DMS53 treated with DMSO at 0.1 percent for 48 hours (cell line): Measurements from ENCODE around the gene MBNL2.

Experiments
- DNase-seq: peaks from one replicate; lab custom pipeline; 2025; ENCODE audit not compliant: unreplicated experiment; lab: John Stamatoyannopoulos, UW

Gene MBNL2

GRCh38 chr13:97319113-97319720 is 97.1 kb downstream of the MBNL2 start:
- DNase-seq: no peak

GRCh38 chr13:97321101-97321500 is 99.0 kb downstream of the MBNL2 start:
- DNase-seq: no peak

- DNase-seq: no peak
These were observed 99.6 kb downstream of the MBNL2 start for GRCh38 chr13:97321616-97322321.

GRCh38 chr13:97322740-97323342 is 100.7 kb downstream of the MBNL2 start:
- DNase-seq: no peak

GRCh38 chr13:97324115-97324514 is 102.0 kb downstream of the MBNL2 start:
- DNase-seq: no peak

GRCh38 chr13:97325738-97326137 is 103.6 kb downstream of the MBNL2 start:
- no peak for DNase-seq

GRCh38 chr13:97327086-97327485 is 105.0 kb downstream of the MBNL2 start:
- no peak for DNase-seq

GRCh38 chr13:97327506-97328221 is 105.5 kb downstream of the MBNL2 start:
- no peak for DNase-seq

DNA sequence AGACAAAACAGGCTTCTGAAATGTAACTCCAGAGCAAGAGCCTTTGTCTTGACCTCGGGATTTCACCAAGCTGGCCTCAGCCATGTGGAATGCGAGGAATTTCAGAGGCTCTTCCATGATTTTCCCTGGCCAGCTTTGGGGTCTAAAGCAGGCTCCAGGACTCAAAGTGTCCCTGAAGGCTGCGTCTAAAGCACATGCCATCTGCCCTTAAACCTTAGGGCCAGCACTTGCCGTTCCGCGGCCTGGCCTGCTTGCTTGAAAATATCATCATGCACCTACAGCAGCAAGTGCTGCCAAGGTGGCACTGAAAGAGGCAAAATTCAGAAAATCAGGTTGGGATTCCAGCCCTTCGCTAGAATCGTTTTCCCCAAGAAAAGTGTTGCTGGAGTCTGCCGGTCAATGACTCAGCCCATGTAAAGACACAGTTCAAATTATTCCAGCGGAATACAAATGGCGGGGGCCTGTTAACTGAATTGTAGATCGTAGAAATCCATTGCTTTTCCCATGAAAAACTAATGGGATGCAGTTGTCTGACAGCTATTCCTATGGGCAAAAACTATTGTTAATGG is 106.2 kb downstream of the MBNL2 start:
- DNase-seq: no peak

DNA sequence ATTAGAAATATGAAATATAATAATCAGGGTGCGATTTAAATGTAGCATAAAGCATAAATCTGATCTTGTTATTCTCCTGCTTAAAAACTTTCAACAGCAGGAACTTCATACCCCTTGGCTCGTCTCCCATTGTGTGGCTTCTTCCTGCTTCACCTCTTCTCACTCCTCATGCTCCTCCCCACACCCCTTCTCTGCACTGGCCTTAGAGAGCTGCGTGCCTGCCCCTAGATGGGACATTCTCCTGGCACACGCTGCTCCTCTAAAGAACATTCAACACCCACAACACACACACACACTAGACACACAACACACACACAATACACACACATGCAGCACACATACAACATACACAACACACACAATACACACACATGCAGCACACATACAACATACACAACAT is 107.2 kb downstream of the MBNL2 start:
- no peak for DNase-seq

DNA sequence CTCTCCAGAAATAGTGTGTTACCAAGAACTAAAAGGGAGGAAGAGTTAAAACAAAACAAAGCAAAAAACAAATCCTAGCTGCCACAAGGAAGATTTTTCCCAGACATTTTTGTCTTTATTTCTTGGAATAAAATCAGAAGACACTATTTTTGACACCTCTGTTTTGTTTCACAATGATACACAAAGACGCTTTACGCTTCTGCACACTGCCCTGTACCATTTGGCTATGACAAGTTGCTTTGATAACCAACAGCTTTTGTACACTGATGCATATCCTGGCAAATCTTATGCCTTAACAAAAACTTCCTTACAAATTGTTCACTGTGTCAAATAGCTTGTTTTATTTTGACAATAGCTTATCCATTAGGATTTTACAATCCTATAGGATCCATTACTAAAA is 108.3 kb downstream of the MBNL2 start:
- DNase-seq: no peak

DNA sequence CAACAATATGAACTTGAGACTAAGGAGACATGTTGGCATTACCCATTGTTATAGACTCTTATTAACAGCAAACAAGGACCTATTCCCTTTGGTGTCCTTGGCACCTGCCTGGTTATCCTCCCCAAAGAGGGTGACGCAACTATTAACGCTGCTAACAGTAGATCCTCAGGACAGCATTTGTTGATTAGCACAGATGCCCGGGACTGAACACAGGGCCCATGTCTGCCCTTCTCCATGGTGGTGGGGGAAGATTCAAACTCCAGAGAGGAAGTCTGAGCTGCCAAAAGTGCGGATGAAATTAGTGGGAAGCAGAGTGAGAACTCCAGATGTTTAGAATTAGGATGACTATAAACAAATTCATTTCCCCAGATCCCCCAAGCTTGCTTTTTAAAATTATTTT is 110.6 kb downstream of the MBNL2 start:
- no peak for DNase-seq

- no peak for DNase-seq
These were observed 111.8 kb downstream of the MBNL2 start for GRCh38 chr13:97333983-97334382.

GRCh38 chr13:97334690-97335089 is 112.6 kb downstream of the MBNL2 start:
- no peak for DNase-seq

GRCh38 chr13:97335488-97336134 is 113.5 kb downstream of the MBNL2 start:
- no peak for DNase-seq

DNA sequence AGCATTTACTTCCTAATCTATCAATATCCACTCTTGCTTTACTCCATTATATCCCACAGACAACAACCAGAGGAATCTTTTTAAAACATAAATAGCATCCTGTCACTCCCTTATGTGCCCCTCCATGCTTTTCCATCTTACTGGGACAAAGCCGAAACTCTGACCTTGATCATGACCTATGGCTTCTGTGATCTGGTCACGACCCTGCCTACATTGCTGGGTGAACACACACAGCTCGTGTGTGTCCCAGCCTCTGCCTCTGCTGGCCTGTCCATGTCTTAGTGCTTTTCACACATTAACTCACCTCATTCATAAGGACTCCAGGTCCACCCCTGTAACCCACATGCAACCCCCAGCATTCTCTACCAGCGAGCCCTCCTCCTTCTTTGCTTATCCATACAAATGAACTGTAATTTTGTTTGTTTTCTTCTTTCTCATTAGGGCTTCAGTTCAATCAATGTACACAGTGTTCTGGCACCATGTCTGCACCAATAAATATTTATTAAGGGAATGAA is 115.9 kb downstream of the MBNL2 start:
- no peak for DNase-seq

GRCh38 chr13:97338571-97338970 is 116.4 kb downstream of the MBNL2 start:
- no peak for DNase-seq

DNA sequence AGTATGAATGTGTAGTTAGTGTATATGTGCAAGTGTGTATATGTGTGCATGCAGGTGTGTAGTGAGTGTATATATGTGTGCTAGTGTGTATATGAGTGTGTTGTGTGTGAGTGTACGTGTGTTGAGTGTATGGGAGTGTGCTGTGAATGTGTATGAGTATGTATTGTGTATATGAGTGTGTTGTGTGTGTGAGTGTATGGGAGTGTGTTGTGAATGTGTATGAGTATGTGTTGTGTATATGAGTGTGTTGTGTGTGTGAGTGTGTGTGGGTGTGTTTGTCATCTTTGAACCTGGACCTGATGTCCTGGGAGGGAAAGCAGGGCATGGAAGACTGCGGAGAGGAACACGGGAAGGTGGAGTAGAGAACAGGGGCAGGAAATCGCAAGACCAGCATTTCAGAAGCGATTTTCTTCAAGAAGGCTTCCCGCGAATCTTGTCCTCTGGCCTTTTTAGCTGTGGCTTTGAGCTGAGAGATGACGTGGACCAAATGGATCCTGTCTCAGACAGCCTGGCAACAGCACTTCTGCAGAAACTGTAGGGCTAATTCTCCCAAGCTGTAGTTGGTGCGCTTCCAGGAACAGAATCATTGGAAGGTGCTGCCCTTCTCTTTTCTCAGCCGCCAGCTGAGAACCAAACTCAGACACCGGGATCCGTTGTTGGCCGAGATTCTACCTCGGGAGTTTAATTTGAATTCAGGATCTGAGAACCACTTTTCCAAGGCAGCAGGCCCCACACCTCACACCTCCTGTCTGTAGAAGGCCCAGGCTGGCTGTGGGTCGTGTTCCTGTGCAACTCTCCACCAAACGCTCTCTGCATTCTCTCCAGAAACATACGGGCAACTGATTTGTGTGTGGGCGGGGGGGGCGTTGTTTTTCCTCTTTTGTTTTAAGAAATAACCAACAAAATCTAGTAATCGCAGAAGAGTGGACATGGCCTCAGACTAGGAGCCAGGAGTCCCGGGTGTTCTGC is 117.2 kb downstream of the MBNL2 start:
- DNase-seq: no peak

DNA sequence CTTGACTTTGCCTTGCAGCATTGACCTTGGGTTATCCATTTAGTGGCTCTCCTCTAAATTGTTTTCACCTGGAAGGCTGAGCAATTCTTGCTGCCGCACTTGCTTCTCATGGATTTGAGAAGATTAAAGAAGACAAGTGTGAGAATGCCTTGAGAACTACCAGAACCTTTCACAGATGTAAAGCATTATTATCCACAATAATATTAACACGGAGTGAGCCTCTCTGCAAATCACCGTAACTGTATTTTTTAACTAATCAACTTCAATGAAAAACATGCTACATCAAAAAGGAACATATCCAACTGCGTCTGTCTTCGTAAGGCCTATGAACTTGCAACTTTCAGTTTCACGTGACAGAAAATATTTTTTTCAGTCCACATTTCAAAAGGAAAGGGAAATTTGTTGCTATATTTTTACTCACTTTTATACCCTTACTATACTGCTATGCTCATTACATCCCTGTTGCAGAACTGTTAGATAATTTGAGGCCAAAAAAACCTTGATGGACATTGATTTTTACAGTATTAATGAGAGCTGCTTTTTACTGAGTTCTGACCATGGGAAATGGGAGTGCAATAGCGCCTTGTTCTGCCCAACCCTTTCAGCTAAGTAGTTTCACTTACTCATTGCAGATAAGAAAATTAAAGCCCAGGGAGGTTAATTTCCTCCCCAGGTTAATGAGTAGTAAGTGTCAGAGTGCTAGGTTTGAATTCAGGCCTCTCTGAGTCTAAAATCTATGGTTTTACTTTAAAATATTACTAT is 118.0 kb downstream of the MBNL2 start:
- DNase-seq: no peak
